Epidermal melanocyte (primary cell): ENCODE results near the gene PACSIN2.
"Not testable (repeated sequence)": the region's sequence is repeated elsewhere in the genome, so short reads cannot be mapped to it uniquely, and the experiment has no call there.

Experiments used
- DNase-seq: peaks from one replicate; pipeline ENCODE4 v3.0.0; 2011; ENCODE audit warnings: low spot score; ENCODE audit not compliant: insufficient read length

PACSIN2 gene

GRCh38 chr22:42947211-42947990, 67.5 kb downstream of the PACSIN2 start:
- DNase-seq: no peak

GRCh38 chr22:42946546-42947198, 68.3 kb downstream of the PACSIN2 start:
- DNase-seq: no peak

GRCh38 chr22:42945736-42946135, 69.2 kb downstream of the PACSIN2 start:
- no peak for DNase-seq

GRCh38 chr22:42945027-42945426, 69.9 kb downstream of the PACSIN2 start:
- DNase-seq: no peak

GRCh38 chr22:42944409-42944808, 70.5 kb downstream of the PACSIN2 start:
- no peak for DNase-seq

- DNase-seq: no peak
Observed at GRCh38 chr22:42943981-42944380, 71.0 kb downstream of the PACSIN2 start.

- DNase-seq: no peak
Observed at GRCh38 chr22:42942351-42942750, 72.6 kb downstream of the PACSIN2 start.

- DNase-seq: no peak
Observed at GRCh38 chr22:42939941-42940653, 74.9 kb downstream of the PACSIN2 start.

- no peak for DNase-seq
Observed at GRCh38 chr22:42939451-42939881, 75.5 kb downstream of the PACSIN2 start.

GRCh38 chr22:42938976-42939375, 76.0 kb downstream of the PACSIN2 start:
- no peak for DNase-seq

GRCh38 chr22:42938449-42938848, 76.5 kb downstream of the PACSIN2 start:
- no peak for DNase-seq

- DNase-seq: no peak
Observed at GRCh38 chr22:42937164-42937843, 77.6 kb downstream of the PACSIN2 start.

- not testable (repeated sequence) for DNase-seq
Observed at GRCh38 chr22:42936680-42937079, 78.3 kb downstream of the PACSIN2 start.

GRCh38 chr22:42934338-42934737, 80.6 kb downstream of the PACSIN2 start:
- no peak for DNase-seq

GRCh38 chr22:42933485-42934091, 81.4 kb downstream of the PACSIN2 start:
- peak; percentile 89 for DNase-seq

GRCh38 chr22:42932857-42933484, 82.0 kb downstream of the PACSIN2 start:
- DNase-seq: no peak

GRCh38 chr22:42932197-42932519, 82.8 kb downstream of the PACSIN2 start:
- DNase-seq: no peak

GRCh38 chr22:42931421-42932196, 83.3 kb downstream of the PACSIN2 start:
- DNase-seq: no peak

- DNase-seq: no peak
Observed at GRCh38 chr22:42930810-42931420, 84.0 kb downstream of the PACSIN2 start.

GRCh38 chr22:42929838-42930155, 85.2 kb downstream of the PACSIN2 start:
- no peak for DNase-seq
